HL-60 (cell line): Measurements from ENCODE around the gene ASCC2.
"Not testable (repeated sequence)": the region's sequence is repeated elsewhere in the genome, so short reads cannot be mapped to it uniquely, and the experiment has no call there.

Experiments used
- DNase-seq, 2 experiments: peaks; one replicate each; pipeline ENCODE4 v3.0.0-alpha.2; 2010 to 2020; ENCODE audit warnings: low read depth in 1 of 2, low spot score in 1 of 2
- H3K27ac ChIP-seq: fragments of 250-450 bp; sonication (Bioruptor Pico); replicated peaks from 2 replicates; pipeline ENCODE4 v1.5.1; 2020; ENCODE audit warnings: mild to moderate bottlenecking, moderate library complexity
- H3K27me3 ChIP-seq: fragments of 250-450 bp; sonication (Bioruptor Pico); 2 replicates; pipeline ENCODE4 v1.5.1; 2021; ENCODE audit warnings: mild to moderate bottlenecking, moderate library complexity; ENCODE audit not compliant: insufficient read depth, poor library complexity, severe bottlenecking
- H3K4me3 ChIP-seq: replicated peaks from 2 replicates; pipeline ENCODE4 v1.5.1; 2011; ENCODE audit warnings: mild to moderate bottlenecking, control low read depth, low read length; ENCODE audit not compliant: insufficient read depth
- CTCF ChIP-seq: IDR thresholded peaks from one replicate; pipeline ENCODE4 v1.5.1; 2011; ENCODE audit warnings: low read length, control low read depth, inconsistent platforms; ENCODE audit not compliant: insufficient read depth
- GABPA ChIP-seq: IDR thresholded peaks from 2 replicates; pipeline ENCODE4 v1.6.1; 2012; ENCODE audit warnings: low read depth
- POLR2AphosphoS5 ChIP-seq: IDR thresholded peaks from 2 replicates; pipeline ENCODE4 v1.6.1; 2012; ENCODE audit warnings: low read depth
- REST ChIP-seq: IDR thresholded peaks from 2 replicates; pipeline ENCODE4 v1.6.1; 2012; ENCODE audit warnings: low read depth; ENCODE audit not compliant: insufficient replicate concordance
- SPI1 ChIP-seq: IDR thresholded peaks from 2 replicates; pipeline ENCODE4 v1.6.1; 2012; ENCODE audit warnings: low read depth, mild to moderate bottlenecking, borderline replicate concordance

ASCC2 gene

GRCh38 chr22:29867851-29868250 lies 29.8 kb upstream of the ASCC2 start:
- no peak for TF ChIP-seq CTCF
- TF ChIP-seq POLR2AphosphoS5, result no peak
- TF ChIP-seq REST, result no peak
- TF ChIP-seq SPI1, result no peak
- no peak for TF ChIP-seq GABPA
- no peaks in the 10 kb centered on the region for H3K27me3 ChIP-seq

GRCh38 chr22:29867260-29867659 lies 29.2 kb upstream of the ASCC2 start:
- Histone ChIP-seq H3K27ac (no peak overlapping the region), H3K4me3 (no peak overlapping the region), H3K27me3 (no peaks in the 10 kb centered on the region)
- TF ChIP-seq GABPA, result no peak
- no peak for TF ChIP-seq REST
- TF ChIP-seq POLR2AphosphoS5, result no peak
- no peak for TF ChIP-seq SPI1
- TF ChIP-seq CTCF, result no peak
- no peak for DNase-seq

More at GRCh38 chr22:29867851-29868250, 29.8 kb upstream of the ASCC2 start:
- H3K27ac ChIP-seq, result no peak overlapping the region
- H3K4me3 ChIP-seq, result no peak overlapping the region
- DNase-seq, result no peak

- not testable (repeated sequence) for H3K4me3 ChIP-seq, H3K27me3 ChIP-seq, H3K27ac ChIP-seq, DNase-seq
These were observed 27.5 kb upstream of the ASCC2 start for GRCh38 chr22:29865572-29865971.

- no peak for DNase-seq
- no peak overlapping the region for H3K4me3 ChIP-seq
- TF ChIP-seq CTCF (no peak), REST (no peak), POLR2AphosphoS5 (no peak), GABPA (no peak), SPI1 (no peak)
- no peak overlapping the region for H3K27ac ChIP-seq
- H3K27me3 ChIP-seq, result no peaks in the 10 kb centered on the region
These were observed 23.7 kb upstream of the ASCC2 start for GRCh38 chr22:29861672-29862297.
